Measurements from ENCODE around the gene SYNJ2BP.

GRCh38 chr14:70451874-70452273 lies 35.0 kb upstream of the SYNJ2BP start, which contains the start of gene ADAM21:
- no peak for TF ChIP-seq POLR2A (IDR thresholded peaks at IDR 0.05)
- TF ChIP-seq CTCF (IDR thresholded peaks at IDR 0.05), result no peak

Measured in testis (tissue), 2 donors.